ENCODE data around the gene ME3. TPM values are rescaled to one million over a fixed set of nuclear protein-coding genes. Genes with fewer than 3 reads are reported as not detected.
A peak's percentile ranks its signal among the peaks of the same experiment; 100 is the strongest.

The ME3 gene
- total RNA-seq, 2 experiments from 2014 or later: not detected

- intact Hi-C loops (cut with micrococcal nuclease; ENCODE audit: unreplicated experiment): loop anchor here (5.0 to 10.0 kb wide), 2 partner anchors 151 to 754 kb away; partner anchors contain the start of gene CCDC83
- DNase-seq (ENCODE audit: low spot score): peak; percentile 47
Measured at GRCh38 chr11:86608251-86608799, 64.1 kb downstream of the ME3 start.

GRCh38 chr11:86606836-86607481, 65.5 kb downstream of the ME3 start:
- Histone ChIP-seq H3K36me3 (ENCODE audit: insufficient read depth, low read length) (no peaks in the 10 kb centered on the region), H3K4me1 (ENCODE audit: insufficient read depth, low read length, poor library complexity, severe bottlenecking) (no peaks in the 10 kb centered on the region), H3K79me2 (ENCODE audit: insufficient read depth, low read depth, low read length) (no peaks in the 10 kb centered on the region), H3K27ac (ENCODE audit: low read depth, low read length, poor library complexity, severe bottlenecking) (no peak overlapping the region), H3K9me3 (ENCODE audit: low read length) (no peaks in the 10 kb centered on the region), H2AFZ (ENCODE audit: low read length) (no peak overlapping the region), H3K4me3 (ENCODE audit: low read depth, low read length, poor library complexity, severe bottlenecking) (no peak overlapping the region), H3K4me2 (ENCODE audit: low read length) (no peak overlapping the region), H4K20me1 (ENCODE audit: insufficient read depth, low read length) (no peaks in the 10 kb centered on the region), H3K9me2 (ENCODE audit: insufficient read depth, low read length) (no peaks in the 10 kb centered on the region)
- ChIA-PET POLR2A (interaction anchor here (0.5 kb wide), 1 partner anchor 12 kb away, joined by 4 read pairs; no protein-coding TSS in a partner anchor), CTCF (ENCODE audit: unreplicated experiment) (no interaction called here)
- intact Hi-C loops (cut with micrococcal nuclease; ENCODE audit: unreplicated experiment): loop anchor here (5.0 to 10.0 kb wide), 2 partner anchors 150 to 752 kb away; partner anchors contain the start of gene CCDC83
- no peak for DNase-seq (ENCODE audit: low spot score)
- no TSS peak for BruUV-seq (replicated peaks)
- TF ChIP-seq CTCF (conservative IDR thresholded peaks at IDR 0.05; ENCODE audit: low read length) (no peak), EZH2phosphoT487 (IDR thresholded peaks at IDR 0.05; ENCODE audit: borderline replicate concordance, low read depth, low read length) (no peak)

More at GRCh38 chr11:86608251-86608799, 64.1 kb downstream of the ME3 start:
- ChIA-PET POLR2A (interaction anchor here (1.1 kb wide), 1 partner anchor 95 kb away, joined by 3 read pairs; no protein-coding TSS in a partner anchor), CTCF (ENCODE audit: unreplicated experiment) (interaction anchor here (0.5 to 1.4 kb wide), 3 partner anchors 11 to 68 kb away, joined by 3 read pairs; no protein-coding TSS in a partner anchor)
- Histone ChIP-seq H3K4me3 (ENCODE audit: low read depth, low read length, poor library complexity, severe bottlenecking) (no peak overlapping the region), H3K9me2 (ENCODE audit: insufficient read depth, low read length) (no peaks in the 10 kb centered on the region), H3K27ac (ENCODE audit: low read depth, low read length, poor library complexity, severe bottlenecking) (no peak overlapping the region), H4K20me1 (ENCODE audit: insufficient read depth, low read length) (no peaks in the 10 kb centered on the region), H3K4me1 (ENCODE audit: insufficient read depth, low read length, poor library complexity, severe bottlenecking) (no peaks in the 10 kb centered on the region), H3K9me3 (ENCODE audit: low read length) (no peaks in the 10 kb centered on the region), H3K79me2 (ENCODE audit: insufficient read depth, low read depth, low read length) (no peaks in the 10 kb centered on the region), H3K4me2 (ENCODE audit: low read length) (no peak overlapping the region), H3K36me3 (ENCODE audit: insufficient read depth, low read length) (no peaks in the 10 kb centered on the region), H2AFZ (ENCODE audit: low read length) (0 out of 2 replicates have a peak overlapping the region, but pooled peaks have one; percentile 28)
- TF ChIP-seq CTCF (conservative IDR thresholded peaks at IDR 0.05; ENCODE audit: low read length): peak; percentile 99
- TF ChIP-seq EZH2phosphoT487 (IDR thresholded peaks at IDR 0.05; ENCODE audit: borderline replicate concordance, low read depth, low read length): no peak
- no TSS peak for BruUV-seq (replicated peaks)
